LNCAP (cell line): ENCODE results near the gene GNB4.

Experiments
- TF ChIP-seq, protein P1 (sequence below): fragments of 450-650 bp; IDR thresholded peaks from 2 replicates; pipeline ENCODE4 v1.5.1; 2017; ENCODE audit warnings: mild to moderate bottlenecking

Gene GNB4

DNA sequence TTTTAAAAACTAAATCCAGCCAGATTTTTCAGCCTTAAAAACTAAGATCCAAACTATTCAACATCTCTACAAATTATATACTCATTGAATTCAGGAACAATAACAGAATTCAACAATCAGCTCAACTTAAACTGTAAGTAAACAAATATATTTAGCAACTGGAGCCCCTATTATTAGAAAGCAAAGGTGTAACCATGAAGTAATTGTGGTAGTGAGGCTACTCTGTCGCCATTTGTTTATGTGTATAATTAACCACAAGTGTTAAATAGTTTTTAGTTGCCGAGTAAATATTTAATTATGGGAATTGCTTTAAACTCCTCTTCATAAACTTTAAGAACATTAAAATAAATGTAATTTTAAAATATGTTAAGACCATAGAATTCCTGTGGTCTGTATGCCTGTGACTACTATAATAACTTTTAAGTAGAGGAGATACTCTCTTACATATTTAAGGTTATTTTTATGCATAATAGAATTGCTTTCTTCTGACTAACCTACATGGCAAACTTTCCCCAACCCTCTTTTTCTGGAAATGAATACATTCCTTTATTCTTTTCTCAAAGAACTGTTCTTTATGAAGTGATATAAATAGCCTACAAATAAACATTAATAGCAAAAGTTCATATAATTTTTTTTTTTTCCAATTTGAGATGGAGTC lies 52.6 kb downstream of the GNB4 start:
- TF ChIP-seq, protein P1, sequence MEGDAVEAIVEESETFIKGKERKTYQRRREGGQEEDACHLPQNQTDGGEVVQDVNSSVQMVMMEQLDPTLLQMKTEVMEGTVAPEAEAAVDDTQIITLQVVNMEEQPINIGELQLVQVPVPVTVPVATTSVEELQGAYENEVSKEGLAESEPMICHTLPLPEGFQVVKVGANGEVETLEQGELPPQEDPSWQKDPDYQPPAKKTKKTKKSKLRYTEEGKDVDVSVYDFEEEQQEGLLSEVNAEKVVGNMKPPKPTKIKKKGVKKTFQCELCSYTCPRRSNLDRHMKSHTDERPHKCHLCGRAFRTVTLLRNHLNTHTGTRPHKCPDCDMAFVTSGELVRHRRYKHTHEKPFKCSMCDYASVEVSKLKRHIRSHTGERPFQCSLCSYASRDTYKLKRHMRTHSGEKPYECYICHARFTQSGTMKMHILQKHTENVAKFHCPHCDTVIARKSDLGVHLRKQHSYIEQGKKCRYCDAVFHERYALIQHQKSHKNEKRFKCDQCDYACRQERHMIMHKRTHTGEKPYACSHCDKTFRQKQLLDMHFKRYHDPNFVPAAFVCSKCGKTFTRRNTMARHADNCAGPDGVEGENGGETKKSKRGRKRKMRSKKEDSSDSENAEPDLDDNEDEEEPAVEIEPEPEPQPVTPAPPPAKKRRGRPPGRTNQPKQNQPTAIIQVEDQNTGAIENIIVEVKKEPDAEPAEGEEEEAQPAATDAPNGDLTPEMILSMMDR = no peak

DNA sequence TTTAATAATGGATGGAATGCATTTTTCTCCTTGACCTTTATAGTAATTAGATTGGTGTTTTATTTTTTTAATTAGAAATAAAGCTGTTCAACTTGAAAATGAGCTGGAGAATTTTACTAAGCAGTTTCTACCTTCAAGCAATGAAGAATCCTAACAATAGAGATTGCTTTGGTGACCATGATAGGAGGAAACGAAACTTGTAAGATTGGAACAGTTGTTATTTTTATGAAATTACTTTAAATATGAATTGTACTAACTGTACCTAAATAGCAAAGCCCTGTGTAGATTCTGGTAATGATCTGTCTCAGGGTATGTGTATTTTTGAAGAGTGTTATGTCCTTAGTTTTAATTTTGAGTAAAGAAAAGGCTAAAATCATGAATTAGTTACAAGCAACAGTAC lies 59.4 kb downstream of the GNB4 start:
- TF ChIP-seq, protein P1 = no peak

DNA sequence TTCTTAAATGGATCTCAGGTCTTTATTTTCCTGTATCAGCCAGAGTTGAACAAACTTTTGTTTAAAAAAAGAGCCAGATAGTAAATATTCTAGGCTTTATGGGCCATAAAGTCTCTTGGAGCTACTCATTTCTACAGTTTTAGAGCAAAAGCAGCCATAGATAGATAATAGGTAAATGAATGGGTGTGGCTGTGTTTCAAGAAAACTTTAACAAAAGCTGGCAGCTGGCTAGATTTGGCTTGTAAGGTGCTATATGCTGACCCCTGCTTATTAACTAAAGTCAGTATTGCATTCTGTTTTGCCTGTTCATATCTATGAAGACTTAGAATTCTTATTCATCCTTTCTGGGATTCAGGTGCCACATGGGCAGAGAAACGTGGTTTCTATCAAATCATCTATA lies 74.8 kb downstream of the GNB4 start:
- TF ChIP-seq, protein P1 = no peak

DNA sequence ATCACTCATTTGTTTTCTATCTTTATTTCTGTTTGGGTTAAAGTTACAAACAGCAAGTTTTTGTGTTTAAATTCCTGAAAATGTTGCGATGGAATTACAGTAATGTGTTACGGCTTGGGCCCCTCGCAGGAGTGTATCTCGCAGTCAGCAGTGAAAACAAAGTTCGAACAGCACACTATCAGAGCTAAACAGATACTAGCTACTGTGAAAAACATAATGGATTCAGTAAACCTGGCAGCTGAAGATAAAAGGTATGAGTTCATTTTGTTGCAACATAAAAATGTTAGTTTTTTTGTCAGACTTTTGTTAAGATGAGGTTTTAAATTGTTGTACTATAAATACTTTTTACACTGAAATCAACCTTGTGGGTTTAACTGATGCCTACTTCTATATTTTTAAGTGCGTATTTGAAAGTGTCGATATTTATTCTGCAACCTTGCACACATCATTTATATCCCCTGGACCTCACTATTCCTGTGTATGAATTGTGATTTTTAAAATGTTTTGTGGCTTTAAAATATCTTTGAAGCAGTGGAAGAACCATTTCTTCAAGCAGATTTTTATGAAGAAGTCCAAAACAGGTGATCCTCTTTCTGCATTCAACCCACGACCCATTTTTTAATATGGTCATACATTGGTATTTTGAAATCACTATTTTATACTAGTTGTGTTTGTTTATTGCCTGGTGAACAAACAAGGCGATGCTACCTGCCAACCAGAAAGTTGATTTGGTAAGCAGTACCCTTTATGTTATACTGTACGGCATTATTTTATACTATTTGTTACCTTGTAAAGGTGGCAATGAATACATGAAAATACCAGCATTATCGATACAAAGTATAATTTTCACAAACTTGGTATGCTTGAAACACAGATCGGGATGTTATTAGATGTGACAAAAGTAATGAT lies 75.9 kb downstream of the GNB4 start:
- TF ChIP-seq, protein P1 = no peak

DNA sequence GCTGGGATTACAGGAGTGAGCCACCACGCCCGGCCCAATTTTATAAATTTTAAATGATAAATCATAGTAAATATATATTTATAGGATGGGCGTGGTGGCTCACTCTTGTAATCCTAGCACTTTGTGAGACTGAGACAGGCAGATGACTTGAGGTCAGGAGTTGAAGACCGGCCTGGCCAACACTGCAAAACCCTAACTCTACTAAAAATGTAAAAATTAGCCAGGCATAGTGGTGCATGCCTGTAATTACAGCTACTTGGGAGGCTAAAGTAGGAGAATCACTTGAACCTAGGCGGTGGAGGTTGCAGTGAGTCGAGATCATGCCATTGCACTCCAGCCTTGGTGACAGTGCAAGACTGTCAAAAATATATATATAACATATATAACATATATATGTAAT lies 77.3 kb downstream of the GNB4 start:
- TF ChIP-seq, protein P1 = no peak

DNA sequence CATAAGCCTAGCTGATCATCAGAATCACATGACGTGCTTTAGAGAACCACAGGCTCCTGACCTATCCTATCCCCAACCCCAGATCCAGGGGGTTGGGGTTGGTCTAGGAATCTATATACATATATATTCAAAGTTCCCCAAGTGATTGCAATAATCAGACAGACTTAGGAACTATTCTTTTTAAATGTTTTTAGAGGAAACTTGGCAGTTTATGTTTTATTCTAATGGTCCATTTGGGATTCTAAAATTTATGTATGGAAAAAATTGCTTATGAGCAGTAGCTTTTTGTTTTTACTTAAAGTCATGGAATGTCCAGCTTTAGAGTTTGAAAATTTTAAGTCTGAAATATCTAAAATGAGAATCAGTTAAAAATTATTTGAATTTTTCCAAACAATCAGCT lies 81.6 kb downstream of the GNB4 start:
- TF ChIP-seq, protein P1 = no peak

DNA sequence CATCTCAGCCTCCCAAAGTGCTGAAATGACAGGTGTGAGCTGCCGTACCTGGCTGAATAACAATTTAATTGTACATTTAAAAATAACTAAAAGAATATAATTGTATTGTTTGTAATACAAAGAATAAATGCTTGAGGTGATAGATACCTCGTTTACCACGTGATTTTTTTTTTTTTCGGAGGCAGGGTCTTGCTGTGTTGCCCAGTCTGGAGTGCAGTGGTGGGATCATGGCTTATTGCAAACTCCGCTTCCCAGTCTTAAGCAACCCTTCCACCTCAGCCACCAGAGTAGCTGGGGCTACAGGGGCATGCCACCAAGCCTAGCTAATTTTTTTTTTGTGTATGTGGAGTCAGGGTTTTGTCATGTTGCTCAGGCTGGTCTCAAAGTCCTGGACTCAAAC lies 87.9 kb downstream of the GNB4 start:
- TF ChIP-seq, protein P1 = no peak
